Kidney (tissue), 14 donors: ENCODE measurements around the gene MSMO1. TPM values are rescaled to one million over a fixed set of nuclear protein-coding genes. Genes with fewer than 3 reads are reported as not detected.

Experiments used
- DNase-seq, 5 donors: peaks; one replicate each; pipeline ENCODE4 v3.0.0-alpha.2; 2013 to 2020
- FAIRE-seq: peaks from 2 replicates; lab custom pipeline; 2012; peaks lifted over from hg19 to GRCh38; lab: Jason Lieb, UNC
- H3K27ac ChIP-seq, 2 donors: one replicate each; pipeline ENCODE4 v1.7.0; 2013; ENCODE audit warnings: low read depth in 2 of 2, low read length in 2 of 2, inconsistent platforms in 1 of 2
- H3K27me3 ChIP-seq: one replicate; pipeline ENCODE4 v1.7.1; 2013; ENCODE audit warnings: low read length, inconsistent platforms; ENCODE audit not compliant: control insufficient read depth, insufficient read depth
- H3K36me3 ChIP-seq, 3 donors: one replicate each; pipeline versions ENCODE4 v1.7.0 to v1.7.1; 2013; ENCODE audit warnings: low read length in 3 of 3, control low read depth in 1 of 3, inconsistent platforms in 1 of 3; ENCODE audit not compliant: insufficient read depth in 3 of 3, control insufficient read depth in 2 of 3
- H3K4me1 ChIP-seq, 3 donors: one replicate each; pipeline versions ENCODE4 v1.7.0 to v1.7.1; 2013; ENCODE audit warnings: low read length in 3 of 3, inconsistent platforms in 1 of 3, low read depth in 1 of 3; ENCODE audit not compliant: control insufficient read depth in 2 of 3, insufficient read depth in 2 of 3
- H3K4me3 ChIP-seq, 3 donors: one replicate each; pipeline versions ENCODE4 v1.7.0 to v1.8.1; 2013; ENCODE audit warnings: low read length in 3 of 3, control low read depth in 1 of 3, inconsistent platforms in 1 of 3
- H3K9ac ChIP-seq, 3 donors: one replicate each; pipeline versions ENCODE4 v1.7.0 to v1.7.1; 2013; ENCODE audit warnings: low read length in 3 of 3, control low read depth in 1 of 3, inconsistent platforms in 1 of 3
- H3K9me3 ChIP-seq, 3 donors: one replicate each; pipeline versions ENCODE4 v1.7.0 to v1.7.1; 2013; ENCODE audit warnings: low read length in 3 of 3, control low read depth in 1 of 3, inconsistent platforms in 1 of 3; ENCODE audit not compliant: control insufficient read depth in 2 of 3, insufficient read depth in 1 of 3
- intact Hi-C: fragments of 100-400 bp; cut with DNase I; formaldehyde crosslinking; loops from one replicate; pipeline ENCODE4 v1.11.1; 2022
- polyA plus RNA-seq: library from polyadenylated mRNA; stranded (reverse); fragments of 350-450 nt; fragmentation: Illumina TruSeq; extraction: RNeasy Lipid Tissue Mini Kit (QIAGEN cat#74804); gene quantifications from one replicate; pipeline ENCODE4 v1.2.3, GENCODE V29; 2014; ENCODE audit warnings: low read depth, low replicate concordance; ENCODE audit not compliant: insufficient read depth
- total RNA-seq: library from RNA; stranded (reverse); fragmentation: NEBNext Ultra II Directional; extraction: Animal tissue kit (Norgen Biotek cat#: 25700); gene quantifications from one replicate; pipeline ENCODE4 v1.2.1, GENCODE V29; 2021
- TF ChIP-seq, protein P1 (sequence below): IDR thresholded peaks from 3 replicates; pipeline ENCODE4 v1.5.1; 2012; ENCODE audit warnings: mild to moderate bottlenecking, moderate library complexity, borderline replicate concordance; ENCODE audit not compliant: insufficient read depth; ENCODE audit errors: extremely low read depth
- donor health status: control.
- donor health status: control.
- donor health status: control.
- donor health status: control.
- donor health status: control.
- donor health status: DM: yes; HTN: yes; CAD: no.
- donor health status: Normal renal cell carcinoma (clear cell type).

Gene MSMO1
- total and polyA plus RNA-seq, 2 donors from 2014 or later: 32.4 to 91.4 TPM

DNA sequence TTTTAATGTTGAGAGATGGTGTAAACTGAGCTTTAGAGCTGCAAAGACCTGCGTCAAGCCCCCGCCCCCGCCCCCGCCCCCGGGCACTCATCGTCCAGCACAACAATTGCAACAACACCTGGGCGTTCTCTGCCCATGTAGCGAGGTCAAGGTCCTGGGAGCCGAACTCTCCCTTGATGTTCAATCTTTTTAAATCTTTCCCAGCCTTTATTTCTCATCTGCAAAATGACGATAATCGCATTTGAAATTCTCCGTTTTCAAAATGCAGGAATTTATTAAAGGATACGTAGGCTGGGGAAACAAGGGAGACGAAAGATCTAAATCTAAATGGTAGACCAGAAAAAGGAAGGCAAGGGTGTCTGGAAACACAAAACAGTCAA is 648 bp upstream of the MSMO1 start:
- TF ChIP-seq, protein P1, sequence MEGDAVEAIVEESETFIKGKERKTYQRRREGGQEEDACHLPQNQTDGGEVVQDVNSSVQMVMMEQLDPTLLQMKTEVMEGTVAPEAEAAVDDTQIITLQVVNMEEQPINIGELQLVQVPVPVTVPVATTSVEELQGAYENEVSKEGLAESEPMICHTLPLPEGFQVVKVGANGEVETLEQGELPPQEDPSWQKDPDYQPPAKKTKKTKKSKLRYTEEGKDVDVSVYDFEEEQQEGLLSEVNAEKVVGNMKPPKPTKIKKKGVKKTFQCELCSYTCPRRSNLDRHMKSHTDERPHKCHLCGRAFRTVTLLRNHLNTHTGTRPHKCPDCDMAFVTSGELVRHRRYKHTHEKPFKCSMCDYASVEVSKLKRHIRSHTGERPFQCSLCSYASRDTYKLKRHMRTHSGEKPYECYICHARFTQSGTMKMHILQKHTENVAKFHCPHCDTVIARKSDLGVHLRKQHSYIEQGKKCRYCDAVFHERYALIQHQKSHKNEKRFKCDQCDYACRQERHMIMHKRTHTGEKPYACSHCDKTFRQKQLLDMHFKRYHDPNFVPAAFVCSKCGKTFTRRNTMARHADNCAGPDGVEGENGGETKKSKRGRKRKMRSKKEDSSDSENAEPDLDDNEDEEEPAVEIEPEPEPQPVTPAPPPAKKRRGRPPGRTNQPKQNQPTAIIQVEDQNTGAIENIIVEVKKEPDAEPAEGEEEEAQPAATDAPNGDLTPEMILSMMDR: no peak
- no peaks in the 10 kb centered on the region for H3K36me3 ChIP-seq
- DNase-seq (peak in 4 of 5 donors; percentile 73 to 81 (median 79)), FAIRE-seq (no peak)
- intact Hi-C loops: no loop called here
- peak overlapping the region; percentile 76 to 82 for H3K27ac ChIP-seq
- no peaks in the 10 kb centered on the region for H3K27me3 ChIP-seq
- H3K9me3 ChIP-seq: no peaks in the 10 kb centered on the region
- H3K4me3 ChIP-seq: peak overlapping the region; percentile 96 to 99 (median 98)
- peaks cover 0 to 10% (median 10%) of the 10 kb centered on the region in 3 donors for H3K4me1 ChIP-seq
- peak overlapping the region; percentile 83 to 98 (median 84) for H3K9ac ChIP-seq

DNA sequence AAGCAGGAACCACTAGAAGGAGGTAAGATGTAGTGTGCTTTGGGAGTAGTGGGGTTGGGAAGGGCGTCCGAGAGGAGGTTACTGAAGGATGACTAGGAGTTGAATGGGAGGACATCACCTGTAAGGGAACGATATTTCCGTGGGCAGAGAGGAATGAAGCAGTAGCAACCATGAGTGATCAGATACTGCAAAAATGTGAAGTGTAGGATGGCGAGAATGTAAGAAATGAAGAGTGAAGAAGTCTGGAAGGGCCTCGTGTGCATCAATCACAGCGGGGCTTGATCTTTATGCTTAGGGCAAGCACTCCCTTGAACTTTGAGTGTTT is 594 bp downstream of the MSMO1 start:
- TF ChIP-seq, protein P1: no peak
- intact Hi-C loops: no loop called here

DNA sequence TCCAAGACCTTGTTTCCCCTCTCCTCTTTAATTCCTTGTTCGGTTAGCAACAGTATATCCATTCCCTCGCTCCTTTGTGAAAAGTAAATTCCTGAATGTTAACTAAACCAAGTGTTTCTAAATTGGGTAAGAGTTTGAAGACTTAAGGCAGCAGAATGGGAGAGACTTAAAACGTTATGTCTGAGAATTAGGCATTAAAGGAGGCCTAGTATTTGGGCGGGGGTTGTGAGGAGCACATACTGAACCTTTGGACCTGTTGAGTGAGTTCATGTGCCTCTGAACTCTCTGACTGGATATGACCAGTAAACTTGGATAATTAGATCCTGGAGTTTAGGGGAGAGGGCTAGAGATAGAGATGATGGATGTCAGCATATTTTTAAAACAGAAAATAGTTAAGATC is 1.2 kb downstream of the MSMO1 start:
- Histone ChIP-seq H3K36me3 (no peaks in the 10 kb centered on the region), H3K27me3 (no peaks in the 10 kb centered on the region), H3K4me1 (peaks cover 0 to 10% (median 10%) of the 10 kb centered on the region in 3 donors), H3K9ac (peak overlapping the region; percentile 44 to 100 (median 83)), H3K27ac (peak overlapping the region in 1 of 2 donors; percentile 93), H3K9me3 (no peaks in the 10 kb centered on the region), H3K4me3 (peak overlapping the region; percentile 97 to 100 (median 98))
- DNase-seq (peak in 2 of 5 donors; percentile 16 to 36), FAIRE-seq (no peak)
- intact Hi-C loops: no loop called here
- TF ChIP-seq, protein P1: no peak

More for the DNA sequence above, 594 bp downstream of the MSMO1 start:
- DNase-seq (no peak), FAIRE-seq (no peak)
- peak overlapping the region; percentile 97 to 100 (median 98) for H3K4me3 ChIP-seq
- peak overlapping the region; percentile 72 to 100 (median 83) for H3K9ac ChIP-seq
- peaks cover 0 to 10% (median 10%) of the 10 kb centered on the region in 3 donors for H3K4me1 ChIP-seq
- H3K9me3 ChIP-seq: no peaks in the 10 kb centered on the region
- H3K27ac ChIP-seq: peak overlapping the region; percentile 78 to 93
- no peaks in the 10 kb centered on the region for H3K27me3 ChIP-seq
- H3K36me3 ChIP-seq: no peaks in the 10 kb centered on the region

DNA sequence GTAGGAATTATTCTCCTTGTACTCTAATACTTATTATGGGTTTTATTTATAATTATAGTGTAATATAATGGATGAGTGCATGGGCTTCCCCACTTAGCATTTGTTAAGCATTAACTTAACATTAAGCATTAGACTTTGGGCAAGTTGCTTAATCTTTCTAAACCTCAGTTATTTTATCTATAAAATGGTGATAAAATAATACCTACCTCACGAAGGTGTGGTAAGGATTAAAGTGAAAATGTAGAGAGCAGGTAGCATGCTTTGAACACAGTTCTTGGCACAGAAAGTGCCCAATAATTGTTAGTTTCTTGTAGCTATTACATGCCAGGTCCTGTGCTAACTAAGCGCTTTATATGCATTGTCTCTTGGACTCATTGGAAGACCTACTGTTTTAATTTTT is 2.6 kb downstream of the MSMO1 start:
- FAIRE-seq: no peak

More for the DNA sequence above, 2.6 kb downstream of the MSMO1 start:
- DNase-seq: no peak
- H3K9me3 ChIP-seq: no peaks in the 10 kb centered on the region
- no peaks in the 10 kb centered on the region for H3K27me3 ChIP-seq
- H3K4me1 ChIP-seq: peaks cover 0 to 10% (median 10%) of the 10 kb centered on the region in 3 donors
- no peak overlapping the region for H3K27ac ChIP-seq
- peak overlapping the region in 2 of 3 donors; percentile 19 to 20 for H3K4me3 ChIP-seq
- H3K36me3 ChIP-seq: peaks cover 0 to 6% (median 0%) of the 10 kb centered on the region in 3 donors
- TF ChIP-seq, protein P1: no peak
- H3K9ac ChIP-seq: no peak overlapping the region
- intact Hi-C loops: no loop called here
